ENCODE measurements around the gene KIRREL3.
"Not testable (repeated sequence)": the region's sequence is repeated elsewhere in the genome, so short reads cannot be mapped to it uniquely, and the experiment has no call there.

Gene KIRREL3

GRCh38 chr11:126391286-126391954 lies 609.1 kb downstream of the KIRREL3 start:
- no peaks in the 10 kb centered on the region for H3K36me3 Mint-ChIP-seq (ENCODE audit: low read depth)
- H3K27ac Mint-ChIP-seq, result no peak overlapping the region
- no peaks in the 10 kb centered on the region for H3K27me3 Mint-ChIP-seq
- H3K4me3 Mint-ChIP-seq, result no peak overlapping the region
- H3K4me1 Mint-ChIP-seq (ENCODE audit: low read depth), result peaks cover 4% of the 10 kb centered on the region
- no peaks in the 10 kb centered on the region for H3K9me3 Mint-ChIP-seq

GRCh38 chr11:126390272-126390867 lies 610.2 kb downstream of the KIRREL3 start:
- H3K9me3 Mint-ChIP-seq, result no peaks in the 10 kb centered on the region
- peaks cover 4% of the 10 kb centered on the region for H3K4me1 Mint-ChIP-seq (ENCODE audit: low read depth)
- no peaks in the 10 kb centered on the region for H3K27me3 Mint-ChIP-seq
- no peak overlapping the region for H3K27ac Mint-ChIP-seq
- H3K36me3 Mint-ChIP-seq (ENCODE audit: low read depth), result no peaks in the 10 kb centered on the region
- H3K4me3 Mint-ChIP-seq, result no peak overlapping the region

GRCh38 chr11:126387857-126388256 lies 612.7 kb downstream of the KIRREL3 start:
- no peak overlapping the region for H3K27ac Mint-ChIP-seq
- H3K4me1 Mint-ChIP-seq (ENCODE audit: low read depth), result peaks cover 4% of the 10 kb centered on the region
- no peaks in the 10 kb centered on the region for H3K27me3 Mint-ChIP-seq
- H3K4me3 Mint-ChIP-seq, result no peak overlapping the region
- H3K9me3 Mint-ChIP-seq, result no peaks in the 10 kb centered on the region
- no peaks in the 10 kb centered on the region for H3K36me3 Mint-ChIP-seq (ENCODE audit: low read depth)

- not testable (repeated sequence) for H3K27me3 Mint-ChIP-seq; H3K9me3 Mint-ChIP-seq; H3K4me1 Mint-ChIP-seq (ENCODE audit: low read depth); H3K4me3 Mint-ChIP-seq; H3K27ac Mint-ChIP-seq; H3K36me3 Mint-ChIP-seq (ENCODE audit: low read depth)
Observed at GRCh38 chr11:126386729-126387071, 613.9 kb downstream of the KIRREL3 start.

GRCh38 chr11:126385991-126386728 lies 614.4 kb downstream of the KIRREL3 start:
- Mint-ChIP-seq H3K36me3 (ENCODE audit: low read depth) (no peaks in the 10 kb centered on the region), H3K9me3 (no peaks in the 10 kb centered on the region), H3K4me1 (ENCODE audit: low read depth) (no peaks in the 10 kb centered on the region), H3K4me3 (no peak overlapping the region), H3K27ac (no peak overlapping the region), H3K27me3 (no peaks in the 10 kb centered on the region)

GRCh38 chr11:126384449-126385070 lies 616.0 kb downstream of the KIRREL3 start:
- Mint-ChIP-seq H3K9me3 (no peaks in the 10 kb centered on the region), H3K4me3 (no peak overlapping the region), H3K27ac (no peak overlapping the region), H3K36me3 (ENCODE audit: low read depth) (no peaks in the 10 kb centered on the region), H3K27me3 (no peaks in the 10 kb centered on the region), H3K4me1 (ENCODE audit: low read depth) (no peaks in the 10 kb centered on the region)

GRCh38 chr11:126383339-126384335 lies 616.9 kb downstream of the KIRREL3 start:
- Mint-ChIP-seq H3K4me3 (no peak overlapping the region), H3K4me1 (ENCODE audit: low read depth) (no peaks in the 10 kb centered on the region), H3K36me3 (ENCODE audit: low read depth) (no peaks in the 10 kb centered on the region), H3K9me3 (no peaks in the 10 kb centered on the region), H3K27ac (no peak overlapping the region), H3K27me3 (no peaks in the 10 kb centered on the region)

GRCh38 chr11:126382641-126383040 lies 617.9 kb downstream of the KIRREL3 start:
- H3K4me1 Mint-ChIP-seq (ENCODE audit: low read depth); H3K9me3 Mint-ChIP-seq; H3K4me3 Mint-ChIP-seq; H3K27ac Mint-ChIP-seq; H3K27me3 Mint-ChIP-seq; H3K36me3 Mint-ChIP-seq (ENCODE audit: low read depth): not testable (repeated sequence)

- H3K4me1 Mint-ChIP-seq (ENCODE audit: low read depth); H3K27me3 Mint-ChIP-seq; H3K9me3 Mint-ChIP-seq; H3K27ac Mint-ChIP-seq; H3K36me3 Mint-ChIP-seq (ENCODE audit: low read depth); H3K4me3 Mint-ChIP-seq: not testable (repeated sequence)
Observed at GRCh38 chr11:126381960-126382359, 618.6 kb downstream of the KIRREL3 start.

GRCh38 chr11:126380909-126381308 lies 619.7 kb downstream of the KIRREL3 start:
- Mint-ChIP-seq H3K4me3 (no peak overlapping the region), H3K27me3 (no peaks in the 10 kb centered on the region), H3K27ac (no peak overlapping the region), H3K4me1 (ENCODE audit: low read depth) (no peaks in the 10 kb centered on the region), H3K9me3 (no peaks in the 10 kb centered on the region), H3K36me3 (ENCODE audit: low read depth) (no peaks in the 10 kb centered on the region)

GRCh38 chr11:126378763-126379162 lies 621.8 kb downstream of the KIRREL3 start:
- Mint-ChIP-seq H3K4me3 (no peak overlapping the region), H3K4me1 (ENCODE audit: low read depth) (no peaks in the 10 kb centered on the region), H3K27me3 (no peaks in the 10 kb centered on the region)

GRCh38 chr11:126375726-126376125 lies 624.8 kb downstream of the KIRREL3 start:
- no peaks in the 10 kb centered on the region for H3K36me3 Mint-ChIP-seq (ENCODE audit: low read depth)
- H3K4me1 Mint-ChIP-seq (ENCODE audit: low read depth), result no peaks in the 10 kb centered on the region
- no peak overlapping the region for H3K4me3 Mint-ChIP-seq
- H3K27ac Mint-ChIP-seq, result no peak overlapping the region
- H3K9me3 Mint-ChIP-seq, result no peaks in the 10 kb centered on the region
- no peaks in the 10 kb centered on the region for H3K27me3 Mint-ChIP-seq

More at GRCh38 chr11:126378763-126379162, 621.8 kb downstream of the KIRREL3 start:
- Mint-ChIP-seq H3K9me3 (no peaks in the 10 kb centered on the region), H3K27ac (no peak overlapping the region), H3K36me3 (ENCODE audit: low read depth) (no peaks in the 10 kb centered on the region)

- not testable (repeated sequence) for H3K36me3 Mint-ChIP-seq (ENCODE audit: low read depth); H3K27ac Mint-ChIP-seq; H3K27me3 Mint-ChIP-seq; H3K9me3 Mint-ChIP-seq; H3K4me1 Mint-ChIP-seq (ENCODE audit: low read depth); H3K4me3 Mint-ChIP-seq
Observed at GRCh38 chr11:126374562-126375300, 625.8 kb downstream of the KIRREL3 start.
